ENCODE results near the gene COL5A1. TPM values are rescaled to one million over a fixed set of nuclear protein-coding genes. Genes with fewer than 3 reads are reported as not detected.

The COL5A1 gene
- total RNA-seq, 1 donor from 2014 or later: 99.6 TPM

GRCh38 chr9:134733480-134734232, 92.1 kb downstream of the COL5A1 start:
- H3K4me1 ChIP-seq: peaks cover 0 to 3% of the 10 kb centered on the region in 2 donors
- DNase-seq (ENCODE audit: low spot score in 2 of 2): no peak
- no peaks in the 10 kb centered on the region for H3K9me3 ChIP-seq
- peak overlapping the region in 1 of 2 donors; percentile 33 for H3K27ac ChIP-seq
- no peaks in the 10 kb centered on the region for H3K27me3 ChIP-seq
- peaks cover 14 to 36% of the 10 kb centered on the region in 2 donors for H3K36me3 ChIP-seq
- no peak for TF ChIP-seq CTCF (IDR thresholded peaks at IDR 0.05)
- intact Hi-C loops (cut with DNase I): no loop called here
- H3K4me3 ChIP-seq: no peak overlapping the region

- H3K36me3 ChIP-seq: peaks cover 14 to 34% of the 10 kb centered on the region in 2 donors
- no peak for DNase-seq (ENCODE audit: low spot score in 2 of 2)
- H3K4me3 ChIP-seq: no peak overlapping the region
- H3K27ac ChIP-seq: peak overlapping the region in 1 of 2 donors; percentile 33
- no peak for TF ChIP-seq CTCF (IDR thresholded peaks at IDR 0.05)
- H3K9me3 ChIP-seq: no peaks in the 10 kb centered on the region
- H3K27me3 ChIP-seq: no peaks in the 10 kb centered on the region
- intact Hi-C loops (cut with DNase I): no loop called here
- peaks cover 0 to 3% of the 10 kb centered on the region in 2 donors for H3K4me1 ChIP-seq
Observed at GRCh38 chr9:134734270-134734669, 92.7 kb downstream of the COL5A1 start.

- Histone ChIP-seq H3K27me3 (no peaks in the 10 kb centered on the region), H3K27ac (peak overlapping the region in 1 of 2 donors; percentile 21), H3K9me3 (no peaks in the 10 kb centered on the region), H3K36me3 (peaks cover 17 to 40% of the 10 kb centered on the region in 2 donors), H3K4me3 (no peak overlapping the region), H3K4me1 (peaks cover 0 to 3% of the 10 kb centered on the region in 2 donors)
- DNase-seq (ENCODE audit: low spot score in 2 of 2): no peak
- intact Hi-C loops (cut with DNase I): no loop called here
- no peak for TF ChIP-seq CTCF (IDR thresholded peaks at IDR 0.05)
Observed at GRCh38 chr9:134735441-134736175, 94.0 kb downstream of the COL5A1 start.

- Histone ChIP-seq H3K27ac (no peak overlapping the region), H3K4me3 (no peak overlapping the region)
- DNase-seq (ENCODE audit: low spot score in 2 of 2): no peak
Observed at GRCh38 chr9:134736791-134737497, 95.3 kb downstream of the COL5A1 start.

More at GRCh38 chr9:134736791-134737497, 95.3 kb downstream of the COL5A1 start:
- H3K27me3 ChIP-seq: no peaks in the 10 kb centered on the region
- no peak for TF ChIP-seq CTCF (IDR thresholded peaks at IDR 0.05)
- peaks cover 25 to 38% of the 10 kb centered on the region in 2 donors for H3K36me3 ChIP-seq
- peaks cover 0 to 3% of the 10 kb centered on the region in 2 donors for H3K4me1 ChIP-seq
- no peaks in the 10 kb centered on the region for H3K9me3 ChIP-seq
- intact Hi-C loops (cut with DNase I): no loop called here
